Fibroblast of mammary gland (primary cell): ENCODE results near the gene PTRHD1.

Experiments used
- DNase-seq: peaks from one replicate; pipeline ENCODE4 v3.0.0-alpha.2; 2010; ENCODE audit warnings: low read depth
- H3K4me3 ChIP-seq: 2 replicates; pipeline ENCODE4 v1.5.1; 2011; ENCODE audit warnings: low read depth, mild to moderate bottlenecking, low read length, moderate library complexity; ENCODE audit not compliant: control insufficient read depth
- CTCF ChIP-seq: conservative IDR thresholded peaks from 2 replicates; pipeline ENCODE4 v1.5.1; 2011; ENCODE audit warnings: low read depth, low read length, inconsistent platforms; ENCODE audit not compliant: control insufficient read depth, insufficient read depth

PTRHD1 gene

DNA sequence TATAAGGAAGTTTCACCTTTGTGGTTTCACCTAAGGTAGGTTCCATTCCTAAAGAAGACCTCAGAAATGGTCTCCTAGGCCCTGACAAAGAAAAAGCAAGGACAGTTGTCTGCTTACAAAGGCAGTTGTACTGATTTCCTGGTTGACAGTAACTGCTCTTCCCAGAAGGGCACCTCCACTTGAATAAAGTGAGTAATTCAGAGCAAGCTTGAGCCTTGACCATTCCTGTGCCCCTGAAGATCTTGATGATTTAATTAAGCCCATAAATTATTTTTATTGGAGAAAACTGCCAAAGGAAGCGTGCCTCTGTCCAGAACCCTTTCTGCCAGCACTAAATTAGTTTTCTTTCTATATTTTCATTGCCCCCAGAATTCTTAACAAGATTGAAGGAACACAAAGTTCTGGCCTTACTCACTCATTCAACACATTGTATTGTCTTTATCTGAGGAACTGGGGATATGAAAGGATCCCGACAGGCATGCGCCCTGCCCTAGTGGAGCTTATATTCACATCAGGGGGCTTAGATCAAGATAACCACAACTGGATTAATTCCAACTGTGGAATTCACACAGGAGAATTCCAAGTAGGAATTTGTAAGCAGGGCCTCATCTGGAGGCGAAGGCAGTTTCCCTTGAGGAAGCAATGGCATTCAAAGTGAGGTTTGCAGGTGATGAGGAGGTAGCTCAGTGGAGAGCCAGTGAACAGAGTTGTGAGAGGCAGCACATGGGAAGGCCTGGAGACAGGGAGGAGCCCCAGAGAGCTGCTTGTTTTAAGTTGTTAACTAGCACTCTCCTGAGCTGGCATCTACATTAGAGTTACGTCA is 21.2 kb downstream of the PTRHD1 start:
- no peak for TF ChIP-seq CTCF
- no peak overlapping the region for H3K4me3 ChIP-seq
- DNase-seq: no peak

DNA sequence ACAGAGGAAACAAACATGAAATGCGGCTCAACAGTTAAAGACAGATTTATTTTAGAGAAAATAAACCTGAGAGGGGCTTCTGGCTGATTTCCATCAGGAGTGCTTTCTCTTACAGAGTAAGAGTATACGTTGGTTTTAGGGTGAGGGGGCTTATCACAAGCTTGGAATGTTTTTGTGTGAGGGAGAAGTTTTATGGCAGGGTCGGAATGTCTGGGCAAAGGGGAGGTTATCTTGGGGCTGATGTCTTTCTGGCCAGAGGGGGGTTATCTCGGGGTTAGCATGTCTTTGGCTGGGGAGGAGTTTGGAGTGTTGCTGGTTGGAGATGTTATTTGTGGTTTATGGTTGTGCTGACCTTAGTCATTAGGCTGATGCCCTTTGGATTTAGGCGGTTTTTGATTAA is 22.1 kb downstream of the PTRHD1 start:
- no peak for TF ChIP-seq CTCF
- no peak overlapping the region for H3K4me3 ChIP-seq

GRCh38 chr2:24768601-24769000 is 24.6 kb downstream of the PTRHD1 start:
- no peak for TF ChIP-seq CTCF
- no peak for DNase-seq

More for the DNA sequence above, 22.1 kb downstream of the PTRHD1 start:
- DNase-seq: no peak

GRCh38 chr2:24768013-24768412 is 25.2 kb downstream of the PTRHD1 start:
- H3K4me3 ChIP-seq: no peak overlapping the region
- TF ChIP-seq CTCF: no peak

More at GRCh38 chr2:24768601-24769000, 24.6 kb downstream of the PTRHD1 start:
- no peak overlapping the region for H3K4me3 ChIP-seq

GRCh38 chr2:24766609-24767008 is 26.6 kb downstream of the PTRHD1 start:
- no peak for TF ChIP-seq CTCF
- H3K4me3 ChIP-seq: no peak overlapping the region
- DNase-seq: no peak

More at GRCh38 chr2:24768013-24768412, 25.2 kb downstream of the PTRHD1 start:
- DNase-seq: no peak

- no peak for DNase-seq
- no peak for TF ChIP-seq CTCF
These were observed 29.3 kb downstream of the PTRHD1 start for GRCh38 chr2:24763843-24764242.

GRCh38 chr2:24762518-24762917 is 30.7 kb downstream of the PTRHD1 start:
- TF ChIP-seq CTCF: no peak
- no peak for DNase-seq

More at GRCh38 chr2:24763843-24764242, 29.3 kb downstream of the PTRHD1 start:
- no peak overlapping the region for H3K4me3 ChIP-seq

More at GRCh38 chr2:24762518-24762917, 30.7 kb downstream of the PTRHD1 start:
- H3K4me3 ChIP-seq: no peak overlapping the region
